Measurements from ENCODE around the gene SNX9. TPM values are rescaled to one million over a fixed set of nuclear protein-coding genes. Genes with fewer than 3 reads are reported as not detected.

The SNX9 gene
- polyA plus RNA-seq, 1 donor = 21.2 TPM

DNA sequence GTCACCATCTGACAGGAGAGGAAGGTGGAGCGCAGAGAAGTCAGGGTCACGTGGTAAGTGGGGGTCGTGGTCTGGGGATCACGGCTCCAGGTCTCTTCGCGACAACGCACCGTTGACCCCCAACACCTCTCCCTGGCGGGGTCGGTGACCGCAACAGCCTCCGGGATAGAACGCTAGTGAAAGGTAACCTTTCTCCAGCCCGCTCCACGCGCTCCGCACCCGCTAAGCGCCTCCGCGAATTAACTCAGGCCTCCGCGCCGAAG, 158.0 kb downstream of the SNX9 start:
- no peak for DNase-seq

DNA sequence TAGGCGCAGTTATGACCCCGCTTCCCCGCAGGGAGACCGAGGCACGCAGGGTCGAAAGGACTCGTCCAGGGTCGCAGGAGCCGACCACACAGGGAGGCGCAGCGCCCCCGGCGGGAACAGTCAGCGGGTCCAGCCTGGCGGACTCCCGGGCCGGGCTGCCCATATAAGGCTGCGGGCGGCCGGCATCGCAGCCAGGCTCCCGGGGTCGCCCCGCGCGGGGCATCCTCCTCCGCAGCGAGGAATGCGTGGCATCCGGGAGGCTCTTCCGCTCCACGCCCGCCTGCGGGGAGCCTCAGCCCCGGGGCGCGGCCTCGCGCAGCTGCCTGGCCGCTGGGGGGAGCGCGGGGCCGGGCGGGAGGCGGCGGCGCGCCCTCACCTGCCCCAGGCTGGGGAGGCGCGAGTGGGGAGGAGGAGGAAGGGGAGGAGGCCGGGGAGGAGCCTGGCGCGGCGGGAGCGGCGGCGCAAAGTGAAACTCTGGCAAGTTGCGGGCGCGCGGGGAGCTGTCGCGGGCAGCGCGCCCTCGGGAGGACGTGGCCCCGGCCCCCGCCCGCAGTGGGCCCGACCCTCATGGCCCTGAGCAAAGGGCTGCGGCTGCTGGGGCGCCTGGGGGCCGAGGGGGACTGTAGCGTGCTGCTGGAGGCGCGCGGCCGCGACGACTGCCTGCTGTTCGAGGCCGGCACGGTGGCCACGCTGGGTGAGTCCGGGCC, 158.5 kb downstream of the SNX9 start, which contains the start of gene SYNJ2:
Gene SYNJ2 (plus strand): TSS at position 469 of the 707 bp plus-strand sequence. CDS start 99 bp downstream, at position 568.
- peak; percentile 72 for DNase-seq

DNA sequence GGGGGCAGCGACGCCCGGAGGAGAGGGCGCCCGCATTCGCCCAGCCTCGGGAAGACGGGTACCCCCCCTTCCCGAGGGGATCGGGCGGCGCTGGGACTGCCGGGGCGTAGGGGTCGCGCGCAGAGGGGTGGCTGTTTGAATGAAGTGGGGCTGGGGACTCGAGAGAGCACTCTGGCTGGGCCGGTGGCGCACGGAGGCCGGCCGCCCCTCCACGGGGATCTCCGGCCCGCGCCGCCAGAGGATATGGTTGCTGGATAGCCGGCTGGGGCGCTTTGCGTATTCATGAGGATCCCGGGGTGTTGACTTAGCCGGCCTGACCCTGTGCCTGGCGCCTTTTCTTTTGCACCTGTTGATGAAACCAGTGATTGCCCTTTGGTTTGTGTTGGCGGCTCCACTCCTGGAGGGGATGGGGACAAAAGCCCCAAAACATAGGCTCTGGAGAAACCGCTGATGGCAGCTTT, 159.1 kb downstream of the SNX9 start:
- DNase-seq = no peak

DNA sequence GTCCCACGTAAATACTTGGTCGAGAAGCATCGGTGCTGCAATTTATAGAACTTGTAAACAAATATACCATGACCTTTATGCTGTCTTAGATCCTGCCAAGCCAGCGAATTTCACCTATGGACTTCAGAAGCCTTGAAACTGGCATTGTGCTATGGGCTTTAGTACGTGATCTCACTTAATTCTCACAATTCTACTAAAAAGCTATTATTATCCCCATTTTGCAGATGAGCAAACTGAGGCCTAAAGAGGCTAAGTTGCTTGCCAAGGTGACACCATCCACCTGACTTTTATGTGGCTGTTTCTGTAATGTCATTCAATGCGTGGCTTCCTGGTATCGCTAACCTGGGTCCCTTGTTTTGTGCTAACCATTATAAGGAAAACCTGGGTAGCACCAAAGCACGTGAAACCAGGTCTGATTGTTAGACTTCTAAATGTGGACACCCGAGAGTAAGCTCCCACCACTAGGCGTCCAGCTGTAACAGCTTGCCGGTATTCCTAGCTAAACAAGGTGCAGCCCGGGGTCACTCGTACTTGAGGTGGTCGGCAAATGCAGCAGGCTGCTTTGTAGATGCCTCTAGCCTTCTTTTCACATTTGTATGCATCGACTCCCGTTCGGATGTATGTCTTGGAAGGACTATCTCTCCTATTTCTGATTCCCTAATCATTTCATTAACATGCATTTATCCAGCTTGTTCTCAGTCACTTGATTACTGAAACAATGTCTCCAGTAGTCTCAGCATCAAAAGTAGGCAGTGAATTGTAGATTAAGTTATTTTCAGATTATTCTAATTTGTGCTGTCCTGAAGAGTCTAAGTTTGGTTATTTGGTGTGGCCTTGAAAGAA, 159.7 kb downstream of the SNX9 start:
- no peak for DNase-seq

DNA sequence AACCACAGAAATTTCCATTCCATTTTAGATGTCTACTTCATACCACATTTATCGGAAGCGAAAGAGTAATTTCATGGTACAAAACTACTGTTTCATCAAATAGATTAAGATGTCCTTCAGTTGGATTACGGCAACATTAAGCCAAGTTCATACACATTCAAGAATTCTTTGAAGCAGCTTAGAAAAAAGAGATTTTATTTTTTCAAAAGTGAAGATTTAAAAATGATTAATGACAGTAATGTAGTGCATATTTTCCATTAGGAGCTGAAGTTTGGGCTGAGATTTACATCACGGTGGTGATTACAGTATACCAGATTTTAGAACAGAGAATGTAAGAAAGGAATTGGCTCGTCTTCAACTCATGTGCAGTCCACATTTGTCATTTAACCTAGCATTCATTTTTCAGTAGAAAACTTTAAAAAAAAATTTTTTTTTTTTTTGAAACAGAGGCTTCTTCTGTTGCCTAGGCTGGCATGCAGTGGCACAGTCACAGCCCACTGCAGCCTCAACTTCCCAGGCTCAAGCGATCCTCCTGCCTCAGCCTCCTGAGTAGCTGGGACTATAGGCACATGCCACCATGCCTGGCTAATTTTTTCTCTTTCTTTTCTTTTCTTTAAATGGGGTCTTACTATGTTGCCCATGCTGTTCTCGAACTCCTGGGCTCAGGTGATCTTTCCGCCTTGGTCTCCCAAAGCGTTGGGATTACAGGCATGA, 160.5 kb downstream of the SNX9 start:
- no peak for DNase-seq

DNA sequence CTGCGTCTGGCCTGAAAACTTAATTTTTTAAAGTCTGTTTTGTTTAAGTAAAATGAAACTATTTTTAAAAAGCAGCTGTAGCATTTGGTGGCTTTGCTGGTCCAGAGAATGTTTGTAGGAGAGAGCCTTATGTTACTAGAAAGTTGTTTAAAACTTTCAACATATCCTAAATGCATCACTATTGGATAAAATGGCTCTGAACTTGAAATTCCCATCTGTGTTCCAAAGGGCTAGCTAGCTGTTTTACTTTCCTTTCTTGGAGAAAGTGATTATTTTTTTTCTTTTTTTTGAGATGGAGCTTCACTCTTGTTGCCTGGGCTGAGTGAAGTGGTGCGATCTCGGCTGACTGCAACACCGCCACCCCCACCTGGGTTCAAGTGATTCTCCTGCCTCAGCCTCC, 161.1 kb downstream of the SNX9 start:
- no peak for DNase-seq

DNA sequence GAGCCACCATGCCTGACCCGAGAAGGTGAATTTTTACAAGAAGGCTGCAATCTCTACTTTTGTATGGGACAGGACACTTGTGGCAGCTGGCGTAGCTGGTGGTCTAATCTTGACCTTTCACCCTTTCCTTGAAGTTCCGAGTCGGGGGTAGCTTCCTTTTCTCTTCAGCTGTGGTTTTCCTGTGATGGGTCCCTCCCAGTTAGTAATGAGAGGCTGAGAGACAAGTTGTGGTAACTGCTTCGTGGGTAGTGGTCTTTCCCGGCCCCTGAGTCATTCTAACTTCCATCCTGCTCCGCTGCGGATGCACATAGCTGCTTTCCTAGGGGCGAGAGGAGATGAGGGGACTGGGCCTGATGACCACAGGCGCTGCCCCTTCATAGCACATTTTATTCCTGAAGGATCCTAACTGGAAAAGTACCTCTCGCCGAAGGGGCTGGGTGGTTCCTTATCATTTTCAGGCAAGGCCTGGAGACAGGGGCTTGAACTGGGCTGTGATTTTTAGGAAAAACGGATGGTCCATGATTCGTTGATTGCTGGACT, 161.7 kb downstream of the SNX9 start:
- no peak for DNase-seq

DNA sequence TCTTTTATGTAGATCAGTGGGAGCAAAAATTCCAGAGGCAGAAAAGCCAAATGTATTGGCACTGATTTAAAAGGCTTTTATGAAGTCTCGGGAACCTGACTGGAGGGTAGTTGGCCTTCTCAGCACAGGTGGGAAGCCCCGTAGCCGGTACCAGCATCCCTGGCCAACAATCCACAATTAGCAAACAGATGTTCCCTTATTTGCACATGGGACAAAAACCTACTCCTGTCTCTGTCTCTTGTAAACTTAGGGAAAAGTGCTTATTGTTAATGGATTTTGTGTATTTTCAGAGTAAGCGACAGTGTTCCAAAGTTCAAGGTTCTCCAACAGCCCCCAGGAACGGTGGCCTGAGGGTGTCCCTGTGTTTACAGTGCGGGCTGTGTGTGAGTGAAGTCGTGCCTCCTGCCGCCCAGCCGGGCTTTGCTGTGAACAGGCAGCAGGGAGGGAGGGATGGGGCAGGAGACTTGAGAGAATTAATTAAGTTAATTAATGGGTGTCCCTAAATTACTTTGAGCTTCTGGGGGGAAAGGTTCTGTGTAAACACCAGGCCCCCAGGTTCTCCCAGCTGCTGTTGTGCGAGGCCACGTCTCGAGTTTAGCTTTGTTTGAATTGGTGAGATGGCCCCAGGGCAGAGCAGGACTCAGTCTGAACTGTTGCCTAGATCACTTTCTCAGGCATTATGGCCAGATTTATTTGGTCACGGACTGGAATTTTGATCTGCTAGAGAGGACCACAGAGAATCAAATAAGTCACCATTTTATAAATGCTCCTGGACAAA, 162.5 kb downstream of the SNX9 start:
- no peak for DNase-seq

DNA sequence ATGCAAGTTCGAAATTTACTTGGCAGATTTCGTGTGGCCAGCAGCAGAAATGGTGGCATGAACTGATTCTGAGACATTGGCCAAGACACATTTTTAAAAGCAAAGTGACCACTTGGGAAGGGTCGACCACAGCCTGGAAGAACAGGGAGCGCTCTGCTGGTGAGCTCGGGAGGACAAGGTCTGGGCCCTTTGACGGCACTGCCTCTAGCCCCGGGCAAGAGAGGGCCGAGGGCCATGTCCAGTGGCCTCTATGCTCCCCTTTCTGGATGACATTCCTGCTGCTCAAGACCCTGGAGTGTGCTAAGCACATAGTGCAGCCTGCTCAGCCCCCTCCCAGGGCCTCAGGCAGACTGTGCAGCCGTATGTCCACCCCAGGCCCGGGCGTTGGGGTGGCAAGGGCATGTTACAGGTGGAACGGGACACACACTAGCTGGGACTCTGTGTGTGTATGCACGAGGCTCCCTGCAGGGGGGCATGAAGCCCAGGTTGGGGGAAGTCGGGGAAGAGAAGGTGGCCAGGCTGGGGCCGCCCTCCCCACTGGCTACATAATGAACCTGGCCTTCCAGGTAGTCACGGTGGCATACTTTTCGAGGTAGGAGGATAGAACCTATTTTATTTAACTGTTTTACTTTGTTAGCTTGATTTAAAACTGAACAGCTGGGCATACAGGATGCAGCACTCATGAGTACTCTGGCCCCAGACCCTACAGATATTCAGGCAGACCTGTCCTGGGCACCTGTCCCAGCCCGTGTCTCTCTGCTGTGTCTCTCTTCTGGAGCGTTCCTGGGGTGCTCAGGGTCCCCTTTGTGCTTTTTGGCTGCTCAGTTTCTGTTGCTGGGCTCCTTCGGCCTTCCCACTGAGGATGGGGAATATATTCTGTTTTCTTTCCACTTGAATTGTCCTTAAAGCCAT, 165.0 kb downstream of the SNX9 start:
- DNase-seq = no peak

DNA sequence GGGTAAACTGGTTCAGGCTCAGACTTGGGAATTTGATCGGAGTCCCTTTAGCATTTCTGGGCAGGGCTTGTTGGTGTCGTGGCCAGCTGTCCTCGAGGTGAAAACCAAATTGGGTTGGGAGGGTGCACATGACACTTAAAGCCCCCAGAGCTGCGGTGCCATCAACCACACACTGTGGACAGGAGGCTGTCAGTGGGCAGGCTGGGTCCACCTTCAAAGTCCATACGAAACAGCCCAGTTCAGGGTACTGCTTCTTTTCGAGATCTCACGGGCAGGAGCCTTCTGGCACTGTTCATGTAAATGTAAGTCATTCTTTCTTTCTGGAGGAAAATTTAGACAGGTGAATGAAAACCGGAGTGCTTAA, 165.6 kb downstream of the SNX9 start:
- DNase-seq = no peak

DNA sequence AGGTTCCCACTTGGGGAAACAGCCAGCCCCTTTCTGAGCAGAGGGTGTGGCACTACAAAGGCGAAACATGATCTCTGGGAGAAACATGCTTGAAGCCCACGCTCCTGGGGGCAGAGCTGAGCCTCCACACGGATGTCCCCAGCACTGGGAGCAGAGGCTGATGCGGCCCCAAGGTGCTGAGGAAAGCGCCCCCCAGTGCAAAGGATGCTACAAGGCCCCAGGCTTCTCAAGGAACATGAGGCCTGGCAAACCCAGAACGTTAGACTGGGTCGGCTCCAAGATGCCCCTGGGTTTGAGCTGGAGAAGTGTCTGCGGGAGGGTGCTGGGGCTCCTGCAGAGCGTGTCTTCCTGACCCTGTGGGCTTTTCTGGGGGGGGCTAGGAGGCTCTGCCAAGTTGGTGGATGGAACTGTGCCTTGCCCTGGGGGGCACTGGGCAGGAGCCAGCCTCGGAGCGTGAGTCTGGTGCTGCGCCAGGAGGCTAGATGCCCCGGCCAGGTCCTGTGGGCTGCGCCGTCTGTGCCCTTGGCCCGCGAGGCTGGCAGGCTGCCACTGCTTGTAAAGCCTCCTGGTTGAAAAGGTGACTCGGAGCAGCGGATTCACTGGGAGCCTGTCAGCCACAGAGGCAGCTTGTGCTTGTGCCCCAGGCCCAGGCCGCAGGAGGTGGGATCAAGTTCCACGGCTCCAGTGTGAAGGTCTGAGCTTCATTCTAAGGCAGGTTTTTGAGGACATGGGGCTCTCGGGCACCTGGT, 166.7 kb downstream of the SNX9 start:
- DNase-seq = no peak

DNA sequence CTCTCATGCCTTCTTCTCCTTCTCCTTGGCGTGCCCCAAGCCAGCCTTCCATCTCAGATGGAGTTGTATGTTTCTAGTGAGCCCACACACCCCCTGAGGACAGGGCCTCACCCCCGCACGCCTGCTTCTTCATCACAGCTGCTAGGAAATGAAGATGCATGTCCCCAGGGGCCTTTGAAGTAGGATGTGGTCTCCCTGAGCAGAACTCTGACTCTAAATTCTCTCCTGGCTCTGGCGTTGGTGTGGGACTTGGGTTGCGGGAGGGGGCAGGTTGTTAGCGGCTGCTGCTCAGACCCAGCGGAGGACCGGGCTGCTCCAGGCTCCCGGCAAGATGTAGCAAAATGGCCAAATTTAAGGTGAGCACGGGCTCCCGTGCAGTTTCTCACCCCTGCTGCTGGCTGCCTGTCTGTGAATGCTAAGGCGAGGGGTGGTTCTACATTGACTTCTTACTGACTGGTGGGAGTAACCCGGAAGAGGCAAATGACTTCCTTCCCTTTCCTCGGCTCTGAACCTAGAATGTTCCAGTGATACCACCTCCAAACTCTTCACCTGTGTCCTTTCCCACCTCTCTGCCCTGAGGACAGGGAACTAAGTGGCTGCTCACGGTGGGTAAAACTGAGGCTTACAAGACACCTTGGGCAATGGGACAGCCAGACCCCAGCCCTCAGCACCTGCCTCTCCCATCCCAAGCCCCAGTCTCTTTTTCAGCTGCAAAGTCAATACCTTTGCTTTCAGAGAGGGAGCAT, 167.4 kb downstream of the SNX9 start:
- no peak for DNase-seq

DNA sequence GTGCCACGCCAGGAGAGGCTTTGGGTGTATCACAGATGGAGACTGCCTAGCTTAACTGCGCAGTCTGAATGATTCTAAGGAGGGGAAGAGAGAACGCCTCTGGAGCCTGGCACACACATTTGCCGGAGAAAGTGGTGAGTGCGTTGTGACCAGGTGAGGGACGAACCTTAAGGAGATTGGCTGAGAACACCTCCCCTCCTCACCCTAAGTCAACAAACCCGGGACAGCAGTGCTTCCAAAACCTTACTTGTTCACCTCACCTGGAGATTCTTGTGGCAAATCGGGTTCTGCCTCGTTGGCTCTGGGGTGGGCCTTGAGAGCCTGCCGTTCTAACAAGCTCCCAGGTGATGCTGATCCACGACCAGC, 168.0 kb downstream of the SNX9 start:
- DNase-seq = no peak

DNA sequence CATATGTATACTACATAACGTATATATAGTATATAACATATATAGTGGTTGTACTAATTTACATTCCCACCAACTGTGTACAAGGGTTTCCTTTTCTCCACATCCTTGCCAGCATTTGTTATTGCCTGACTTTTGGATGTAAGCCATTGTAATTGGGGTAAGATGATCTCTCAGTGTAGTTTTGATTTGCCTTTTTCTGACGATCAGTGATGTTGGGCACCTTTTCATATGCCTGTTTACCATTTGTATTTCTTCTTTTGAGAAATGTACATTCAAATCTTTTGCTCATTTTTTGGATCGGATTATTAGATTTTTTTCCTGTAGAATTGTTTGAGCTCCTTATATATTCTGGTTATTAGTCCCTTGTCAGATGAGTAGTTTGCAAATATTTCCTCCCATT, 170.0 kb downstream of the SNX9 start:
- DNase-seq = no peak

DNA sequence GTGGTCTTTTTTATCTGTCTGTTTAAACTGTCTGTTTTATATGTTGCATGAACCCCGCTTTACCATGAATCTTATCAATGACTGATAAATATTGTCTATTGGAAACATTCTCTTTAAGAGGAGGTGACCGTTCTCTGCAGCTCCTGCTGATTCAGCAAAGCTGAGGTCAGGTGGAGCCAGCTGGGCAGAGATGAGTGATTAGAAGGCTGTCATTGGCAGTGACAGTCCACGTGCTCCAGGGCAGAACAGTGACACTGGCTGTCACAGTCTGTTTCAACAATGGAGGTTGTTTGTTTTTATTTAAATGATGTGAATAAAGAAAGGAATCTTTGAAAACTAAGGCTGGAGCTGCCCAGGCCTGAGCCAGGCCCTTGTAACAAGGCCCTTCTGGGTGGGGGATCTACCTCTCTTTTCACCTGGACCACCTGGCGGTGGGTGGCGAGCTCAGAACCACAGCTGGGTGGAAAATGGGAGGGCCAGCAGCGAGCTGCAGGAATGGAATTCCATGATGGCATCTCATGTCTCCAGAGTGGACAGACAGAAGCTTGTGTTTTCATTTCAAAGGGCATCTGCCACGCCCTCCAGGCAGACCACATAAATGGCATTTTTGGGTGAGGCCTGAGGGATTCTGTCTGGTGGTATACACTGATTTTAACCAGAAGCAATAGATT, 171.2 kb downstream of the SNX9 start:
- DNase-seq = no peak
